HUDEP-2 (cell line): ENCODE measurements around the gene SLCO3A1.

Source experiments
- DNase-seq, 76 experiments: peaks; one replicate each; lab custom pipeline; 2025; ENCODE audit not compliant: unreplicated experiment in 76 of 76; lab: John Stamatoyannopoulos, UW

The SLCO3A1 gene

GRCh38 chr15:92083190-92083589, 229.7 kb downstream of the SLCO3A1 start:
- DNase-seq, result no peak

- DNase-seq, result no peak
Measured at GRCh38 chr15:92087211-92087610, 233.7 kb downstream of the SLCO3A1 start.

GRCh38 chr15:92091155-92091734, 237.7 kb downstream of the SLCO3A1 start:
- peak in 10 of 76 experiments; percentile 1 to 25 (median 6) for DNase-seq

GRCh38 chr15:92092289-92093105, 239.0 kb downstream of the SLCO3A1 start:
- DNase-seq, result no peak

- DNase-seq, result no peak
Measured at GRCh38 chr15:92095693-92096092, 242.2 kb downstream of the SLCO3A1 start.

- DNase-seq, result peak in 22 of 76 experiments; percentile 2 to 31 (median 10)
Measured at GRCh38 chr15:92097474-92098178, 244.1 kb downstream of the SLCO3A1 start.

- no peak for DNase-seq
Measured at GRCh38 chr15:92098869-92099268, 245.4 kb downstream of the SLCO3A1 start.

GRCh38 chr15:92100301-92100700, 246.8 kb downstream of the SLCO3A1 start:
- no peak for DNase-seq

- DNase-seq, result no peak
Measured at GRCh38 chr15:92100751-92101150, 247.2 kb downstream of the SLCO3A1 start.

- no peak for DNase-seq
Measured at GRCh38 chr15:92101708-92102394, 248.3 kb downstream of the SLCO3A1 start.

GRCh38 chr15:92102395-92102755, 248.9 kb downstream of the SLCO3A1 start:
- no peak for DNase-seq

- DNase-seq, result no peak
Measured at GRCh38 chr15:92104072-92104471, 250.6 kb downstream of the SLCO3A1 start.

GRCh38 chr15:92105611-92106010, 252.1 kb downstream of the SLCO3A1 start:
- DNase-seq, result no peak

GRCh38 chr15:92107510-92107909, 254.0 kb downstream of the SLCO3A1 start:
- DNase-seq, result no peak

- DNase-seq, result no peak
Measured at GRCh38 chr15:92109191-92109873, 255.8 kb downstream of the SLCO3A1 start.

GRCh38 chr15:92111291-92111690, 257.8 kb downstream of the SLCO3A1 start:
- DNase-seq, result no peak

- no peak for DNase-seq
Measured at GRCh38 chr15:92111751-92112150, 258.2 kb downstream of the SLCO3A1 start.

- no peak for DNase-seq
Measured at GRCh38 chr15:92112180-92112579, 258.7 kb downstream of the SLCO3A1 start.

- DNase-seq, result no peak
Measured at GRCh38 chr15:92112711-92113110, 259.2 kb downstream of the SLCO3A1 start.

GRCh38 chr15:92113832-92114231, 260.3 kb downstream of the SLCO3A1 start:
- DNase-seq, result no peak

- DNase-seq, result no peak
Measured at GRCh38 chr15:92115834-92116233, 262.3 kb downstream of the SLCO3A1 start.
